Vagina (tissue), 2 donors: Measurements from ENCODE around the gene OTULIN.

Source experiments
- POLR2AphosphoS5 ChIP-seq, 2 donors: sonication (generic); formaldehyde crosslinking; IDR thresholded peaks; one replicate each; pipeline ENCODE4 v1.9.0; 2017; ENCODE audit warnings: antibody characterized with exemption in 2 of 2, mild to moderate bottlenecking in 2 of 2, low read depth in 1 of 2; ENCODE audit not compliant: insufficient read depth in 1 of 2
- TF ChIP-seq, protein P1 (sequence below), 3 experiments: fragments of 450-650 bp in 2 of 3; fragments of 200-600 bp in 1 of 3; sonication (generic) in 1 of 3; IDR thresholded peaks; one replicate each; pipeline ENCODE4 v1.5.1; 2017 to 2019; ENCODE audit warnings: antibody characterized with exemption in 3 of 3, mild to moderate bottlenecking in 2 of 3, moderate library complexity in 2 of 3

DNA sequence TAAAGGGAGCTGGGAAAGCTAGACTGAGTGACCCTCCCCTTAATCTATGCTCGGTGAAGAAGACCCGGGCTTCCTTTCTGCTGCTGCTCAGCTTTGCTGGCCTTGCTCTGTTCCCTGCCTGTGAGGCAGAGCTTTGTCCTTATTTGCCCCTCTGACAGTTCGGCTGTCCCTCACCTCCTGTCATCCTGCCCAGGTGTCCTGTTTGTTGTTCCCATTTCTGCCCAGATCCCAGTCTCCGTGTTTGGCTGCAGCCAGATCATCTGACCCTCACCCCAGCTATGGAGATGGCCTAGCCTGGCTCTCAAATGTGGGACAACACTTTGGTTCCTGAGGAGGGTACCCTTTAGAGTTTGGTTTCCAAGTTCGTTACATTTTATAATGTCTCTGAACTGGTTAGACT lies 20.2 kb downstream of the OTULIN start:
- TF ChIP-seq POLR2AphosphoS5 (IDR thresholded peaks at IDR 0.05; ENCODE audit: insufficient read depth in 1 of 2, low read depth in 1 of 2): no peak
- TF ChIP-seq, protein P1, sequence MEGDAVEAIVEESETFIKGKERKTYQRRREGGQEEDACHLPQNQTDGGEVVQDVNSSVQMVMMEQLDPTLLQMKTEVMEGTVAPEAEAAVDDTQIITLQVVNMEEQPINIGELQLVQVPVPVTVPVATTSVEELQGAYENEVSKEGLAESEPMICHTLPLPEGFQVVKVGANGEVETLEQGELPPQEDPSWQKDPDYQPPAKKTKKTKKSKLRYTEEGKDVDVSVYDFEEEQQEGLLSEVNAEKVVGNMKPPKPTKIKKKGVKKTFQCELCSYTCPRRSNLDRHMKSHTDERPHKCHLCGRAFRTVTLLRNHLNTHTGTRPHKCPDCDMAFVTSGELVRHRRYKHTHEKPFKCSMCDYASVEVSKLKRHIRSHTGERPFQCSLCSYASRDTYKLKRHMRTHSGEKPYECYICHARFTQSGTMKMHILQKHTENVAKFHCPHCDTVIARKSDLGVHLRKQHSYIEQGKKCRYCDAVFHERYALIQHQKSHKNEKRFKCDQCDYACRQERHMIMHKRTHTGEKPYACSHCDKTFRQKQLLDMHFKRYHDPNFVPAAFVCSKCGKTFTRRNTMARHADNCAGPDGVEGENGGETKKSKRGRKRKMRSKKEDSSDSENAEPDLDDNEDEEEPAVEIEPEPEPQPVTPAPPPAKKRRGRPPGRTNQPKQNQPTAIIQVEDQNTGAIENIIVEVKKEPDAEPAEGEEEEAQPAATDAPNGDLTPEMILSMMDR (IDR thresholded peaks at IDR 0.05): no peak
